GM23248 (cell line): ENCODE data around the gene MYRIP. TPM values are rescaled to one million over a fixed set of nuclear protein-coding genes. Genes with fewer than 3 reads are reported as not detected.

ENCODE experiments used
- DNase-seq: peaks from one replicate; pipeline ENCODE4 v3.0.0-alpha.2; 2015
- H2AFZ ChIP-seq: fragments of 200-600 bp; sonication (generic); 2 replicates; pipeline ENCODE4 v1.6.1; 2016; ENCODE audit warnings: antibody characterized with exemption
- H3F3A ChIP-seq: fragments of 200-600 bp; sonication (generic); 2 replicates; pipeline ENCODE4 v1.6.1; 2016; ENCODE audit warnings: mild to moderate bottlenecking, antibody characterized with exemption, mixed run types; ENCODE audit not compliant: insufficient read depth
- H3K27ac ChIP-seq: fragments of 200-600 bp; sonication (generic); 2 replicates; pipeline ENCODE4 v1.5.1; 2016; ENCODE audit warnings: mild to moderate bottlenecking
- H3K27me3 ChIP-seq: fragments of 200-600 bp; sonication (generic); replicated peaks from 2 replicates; pipeline ENCODE4 v1.6.1; 2016; ENCODE audit warnings: mild to moderate bottlenecking; ENCODE audit not compliant: insufficient read depth
- H3K36me3 ChIP-seq: fragments of 200-600 bp; sonication (generic); 2 replicates; pipeline ENCODE4 v1.6.1; 2016; ENCODE audit warnings: low read depth, mild to moderate bottlenecking
- H3K4me1 ChIP-seq: fragments of 200-600 bp; sonication (generic); 2 replicates; pipeline ENCODE4 v1.6.1; 2016; ENCODE audit warnings: mild to moderate bottlenecking; ENCODE audit not compliant: insufficient read depth
- H3K4me2 ChIP-seq: fragments of 200-600 bp; sonication (generic); one replicate; pipeline ENCODE4 v1.6.1; 2016; ENCODE audit warnings: mild to moderate bottlenecking; ENCODE audit not compliant: unreplicated experiment
- H3K4me3 ChIP-seq: fragments of 200-600 bp; sonication (generic); 2 replicates; pipeline ENCODE4 v1.5.1; 2016; ENCODE audit warnings: mild to moderate bottlenecking
- H3K79me2 ChIP-seq: fragments of 200-600 bp; sonication (generic); 2 replicates; pipeline ENCODE4 v1.6.1; 2016; ENCODE audit warnings: mild to moderate bottlenecking; ENCODE audit not compliant: insufficient read depth
- H3K9ac ChIP-seq: fragments of 200-600 bp; sonication (generic); 2 replicates; pipeline ENCODE4 v1.6.1; 2016; ENCODE audit warnings: mild to moderate bottlenecking
- H3K9me2 ChIP-seq: fragments of 200-600 bp; sonication (generic); 2 replicates; pipeline ENCODE4 v1.6.1; 2016; ENCODE audit warnings: mixed run types, mild to moderate bottlenecking, moderate library complexity; ENCODE audit not compliant: insufficient read depth
- H3K9me3 ChIP-seq: fragments of 200-600 bp; sonication (generic); one replicate; pipeline ENCODE4 v1.6.1; 2017; ENCODE audit warnings: low read depth
- H4K20me1 ChIP-seq: fragments of 200-600 bp; sonication (generic); 2 replicates; pipeline ENCODE4 v1.6.0; 2016; ENCODE audit not compliant: insufficient read depth
- EZH2 ChIP-seq: fragments of 200-600 bp; sonication (generic); IDR thresholded peaks from 2 replicates; pipeline ENCODE4 v1.6.1; 2018; ENCODE audit warnings: antibody characterized with exemption, mild to moderate bottlenecking; ENCODE audit not compliant: insufficient read depth, poor library complexity, severe bottlenecking
- EZH2phosphoT487 ChIP-seq: fragments of 200-600 bp; sonication (generic); IDR thresholded peaks from 2 replicates; pipeline ENCODE4 v1.6.1; 2018; ENCODE audit warnings: antibody characterized with exemption, moderate library complexity, mild to moderate bottlenecking, low read depth; ENCODE audit not compliant: insufficient read depth
- WGBS, 2 experiments: methylation state at CpG; one replicate each; pipeline ENCODE4 v1.1.6; 2015 to 2017; ENCODE audit warnings: low lambda C conversion rate in 2 of 2, low coverage in 1 of 2; ENCODE audit errors: missing lambda C conversion rate in 2 of 2; 5-methylcytosine and 5-hydroxymethylcytosine counted together
- in situ Hi-C: fragments of 300-500 bp; cut with MboI; formaldehyde crosslinking; loops from 2 replicates; pipeline ENCODE4 v1.15.0; 2020
- polyA plus RNA-seq: library from polyadenylated mRNA; unstranded; fragments of >200 nt; fragmentation: Nextera tagmentation; extraction: Ambion mirVana; gene quantifications from 2 replicates; pipeline ENCODE4 v1.2.1, GENCODE V29; 2016
- total RNA-seq: library from RNA; depleted of rRNA; stranded (reverse); fragments of >200 nt; shearing (Covaris generic); gene quantifications from 2 replicates; pipeline ENCODE4 v1.2.3, GENCODE V29; 2014

MYRIP gene
- total and polyA plus RNA-seq, 2 experiments from 2014 or later, result 0.11 to 0.32 TPM

GRCh38 chr3:39809995-39810595, 686 bp downstream of the MYRIP start:
- peaks cover 64% of the 10 kb centered on the region for H3K27me3 ChIP-seq
- DNase-seq, result peak; percentile 3
- no peaks in the 10 kb centered on the region for H3K9me2 ChIP-seq
- no peaks in the 10 kb centered on the region for H3F3A ChIP-seq
- H3K79me2 ChIP-seq, result no peaks in the 10 kb centered on the region
- H3K36me3 ChIP-seq, result no peaks in the 10 kb centered on the region
- no peak overlapping the region for H3K9ac ChIP-seq
- H3K4me2 ChIP-seq, result peak overlapping the region; percentile 35
- no peak overlapping the region for H2AFZ ChIP-seq
- no peaks in the 10 kb centered on the region for H3K4me1 ChIP-seq
- no peak overlapping the region for H3K27ac ChIP-seq
- in situ Hi-C loops, result no loop called here
- WGBS, 2 experiments, result 9% methylated on average over 46 to 48 of the region's 48 CpGs
- no peaks in the 10 kb centered on the region for H4K20me1 ChIP-seq
- TF ChIP-seq EZH2 (peak; percentile 93), EZH2phosphoT487 (peak; percentile 39; the same call in 1 of the 2 replicates)
- peak overlapping the region; percentile 58 for H3K4me3 ChIP-seq
- no peaks in the 10 kb centered on the region for H3K9me3 ChIP-seq

GRCh38 chr3:39810647-39811161, 1.3 kb downstream of the MYRIP start:
- Histone ChIP-seq H4K20me1 (no peaks in the 10 kb centered on the region), H3K4me3 (no peak overlapping the region), H3K27me3 (peaks cover 64% of the 10 kb centered on the region), H3K4me2 (no peak overlapping the region), H3K9ac (no peak overlapping the region), H3F3A (no peaks in the 10 kb centered on the region), H3K79me2 (no peaks in the 10 kb centered on the region), H3K9me3 (no peaks in the 10 kb centered on the region), H3K9me2 (no peaks in the 10 kb centered on the region), H3K27ac (no peak overlapping the region), H2AFZ (no peak overlapping the region), H3K4me1 (no peaks in the 10 kb centered on the region), H3K36me3 (no peaks in the 10 kb centered on the region)
- WGBS, 2 experiments, result 25% methylated on average over 16 of the region's 16 CpGs
- no peak for DNase-seq
- 0 out of 2 replicates have a peak, but pooled peaks have one; percentile 53 for TF ChIP-seq EZH2phosphoT487
- peak; percentile 81 for TF ChIP-seq EZH2
- in situ Hi-C loops, result no loop called here

- peaks cover 59% of the 10 kb centered on the region for H3K27me3 ChIP-seq
- no peaks in the 10 kb centered on the region for H3K79me2 ChIP-seq
- no peak overlapping the region for H3K9ac ChIP-seq
- TF ChIP-seq EZH2 (no peak), EZH2phosphoT487 (no peak)
- WGBS, 2 experiments, result 63 to 66% methylated on average over 9 of the region's 9 CpGs
- H3K27ac ChIP-seq, result no peak overlapping the region
- no peak overlapping the region for H3K4me2 ChIP-seq
- no peaks in the 10 kb centered on the region for H3K9me3 ChIP-seq
- in situ Hi-C loops, result no loop called here
- no peaks in the 10 kb centered on the region for H3K9me2 ChIP-seq
- DNase-seq, result no peak
- no peaks in the 10 kb centered on the region for H3F3A ChIP-seq
- no peaks in the 10 kb centered on the region for H3K4me1 ChIP-seq
- no peak overlapping the region for H2AFZ ChIP-seq
- no peaks in the 10 kb centered on the region for H3K36me3 ChIP-seq
- no peak overlapping the region for H3K4me3 ChIP-seq
- no peaks in the 10 kb centered on the region for H4K20me1 ChIP-seq
Measured at GRCh38 chr3:39811561-39811960, 2.2 kb downstream of the MYRIP start.

GRCh38 chr3:39812537-39812936, 3.1 kb downstream of the MYRIP start:
- Histone ChIP-seq H3K9ac (no peak overlapping the region), H3K27me3 (peaks cover 50% of the 10 kb centered on the region), H3K9me2 (no peaks in the 10 kb centered on the region), H3K4me1 (no peaks in the 10 kb centered on the region), H2AFZ (no peak overlapping the region), H3K4me3 (no peak overlapping the region), H3K79me2 (no peaks in the 10 kb centered on the region), H3K27ac (no peak overlapping the region), H3K36me3 (no peaks in the 10 kb centered on the region), H4K20me1 (no peaks in the 10 kb centered on the region), H3K4me2 (no peak overlapping the region), H3F3A (no peaks in the 10 kb centered on the region), H3K9me3 (no peaks in the 10 kb centered on the region)
- in situ Hi-C loops, result no loop called here
- 19 to 22% methylated on average over 2 of the region's 2 CpGs for WGBS, 2 experiments
- DNase-seq, result peak; percentile 9
- TF ChIP-seq EZH2phosphoT487, result no peak
- TF ChIP-seq EZH2, result no peak
